K562 (cell line): ENCODE measurements around the gene RSPH3. TPM values are rescaled to one million over a fixed set of nuclear protein-coding genes. Genes with fewer than 3 reads are reported as not detected.

ENCODE experiments used
- CGGBP1 ChIP-seq: fragments of 250-450 bp; sonication (Bioruptor Pico); IDR thresholded peaks from 2 replicates; pipeline ENCODE4 v1.9.0; 2021; ENCODE audit warnings: mild to moderate bottlenecking
- CTBP1 ChIP-seq: fragments of 450-650 bp; IDR thresholded peaks from 2 replicates; pipeline ENCODE4 v1.6.1; 2016; ENCODE audit warnings: borderline replicate concordance
- CXXC5 ChIP-seq: fragments of 250-450 bp; sonication (Bioruptor Pico); IDR thresholded peaks from 2 replicates; pipeline ENCODE4 v1.8.0; 2022; ENCODE audit warnings: inconsistent platforms, mild to moderate bottlenecking, moderate library complexity
- ESRRB ChIP-seq: fragments of 250-450 bp; sonication (Bioruptor Pico); IDR thresholded peaks from 2 replicates; pipeline ENCODE4 v1.5.0; 2020; ENCODE audit warnings: mild to moderate bottlenecking, moderate library complexity, borderline replicate concordance
- HLTF ChIP-seq: fragments of 450-650 bp; IDR thresholded peaks from 2 replicates; pipeline ENCODE4 v1.6.1; 2016
- NR4A1 ChIP-seq, 2 experiments: fragments of 250-450 bp in 1 of 2; fragments of 450-650 bp in 1 of 2; sonication (Bioruptor Pico) in 1 of 2; IDR thresholded peaks; 2 replicates each; pipeline versions ENCODE4 v1.4.0 to v1.6.1; 2016 to 2020; ENCODE audit warnings: mild to moderate bottlenecking in 2 of 2, missing compliant biosample characterization in 1 of 2, missing genetic modification characterization in 1 of 2, moderate library complexity in 1 of 2
- POLR2AphosphoS2 ChIP-seq: IDR thresholded peaks from 2 replicates; pipeline ENCODE4 v1.6.1; 2012; ENCODE audit warnings: low read length, improper control_type of control experiment
- SMAD3 ChIP-seq: fragments of 450-650 bp; formaldehyde crosslinking; conservative IDR thresholded peaks from 2 replicates; pipeline ENCODE4 v1.4.0; 2020; ENCODE audit warnings: mild to moderate bottlenecking
- TGIF2 ChIP-seq: sonication (generic); formaldehyde crosslinking; IDR thresholded peaks from 2 replicates; pipeline ENCODE4 v1.8.1; 2022; ENCODE audit warnings: mild to moderate bottlenecking, missing genetic modification reagents, moderate library complexity
- ZNF830 ChIP-seq: fragments of 250-450 bp; sonication (Bioruptor Pico); IDR thresholded peaks from 2 replicates; pipeline ENCODE4 v1.5.0; 2021; ENCODE audit warnings: mild to moderate bottlenecking
- polyA plus RNA-seq, 8 experiments: library from polyadenylated mRNA; depleted of rRNA in 4 of 8; stranded (reverse) in 5 of 8; unstranded in 3 of 8; fragments of >200 nt; fragmentation: Nextera tagmentation in 2 of 8; fragmentation: Illumina TruSeq in 1 of 8; extraction: Ambion mirVana in 2 of 8; extraction: Trizol in 1 of 8; gene quantifications; 2 replicates each; pipeline versions ENCODE4 v1.2.1 to v1.2.3, GENCODE V29; 2011 to 2014; ENCODE audit warnings: inconsistent platforms in 1 of 8, missing spikeins in 1 of 8
- total RNA-seq, 7 experiments: library from RNA; depleted of rRNA in 6 of 7; stranded (reverse); fragments of >200 nt in 6 of 7; fragmentation: Illumina TruSeq in 2 of 7; extraction: Trizol in 2 of 7; gene quantifications; 2 replicates each; pipeline versions ENCODE4 v1.2.1 to v1.2.3, GENCODE V29; 2011 to 2021; ENCODE audit warnings: low replicate concordance in 1 of 7
- TF ChIP-seq, protein P1 (sequence below): sonication (generic); formaldehyde crosslinking; IDR thresholded peaks from 2 replicates; pipeline ENCODE4 v1.9.0; 2022; ENCODE audit warnings: mild to moderate bottlenecking, missing genetic modification reagents
- TF ChIP-seq, protein P2 (sequence below): fragments of 250-450 bp; sonication (Bioruptor Pico); IDR thresholded peaks from 2 replicates; pipeline ENCODE4 v1.5.0; 2021; ENCODE audit warnings: mild to moderate bottlenecking, moderate library complexity

The RSPH3 gene
- total and polyA plus RNA-seq, 9 of the 15 experiments (the other 6 are each of a cell fraction or from before 2014, with no cell fraction given): 0.52 to 2.9 (median 1.5) TPM

DNA sequence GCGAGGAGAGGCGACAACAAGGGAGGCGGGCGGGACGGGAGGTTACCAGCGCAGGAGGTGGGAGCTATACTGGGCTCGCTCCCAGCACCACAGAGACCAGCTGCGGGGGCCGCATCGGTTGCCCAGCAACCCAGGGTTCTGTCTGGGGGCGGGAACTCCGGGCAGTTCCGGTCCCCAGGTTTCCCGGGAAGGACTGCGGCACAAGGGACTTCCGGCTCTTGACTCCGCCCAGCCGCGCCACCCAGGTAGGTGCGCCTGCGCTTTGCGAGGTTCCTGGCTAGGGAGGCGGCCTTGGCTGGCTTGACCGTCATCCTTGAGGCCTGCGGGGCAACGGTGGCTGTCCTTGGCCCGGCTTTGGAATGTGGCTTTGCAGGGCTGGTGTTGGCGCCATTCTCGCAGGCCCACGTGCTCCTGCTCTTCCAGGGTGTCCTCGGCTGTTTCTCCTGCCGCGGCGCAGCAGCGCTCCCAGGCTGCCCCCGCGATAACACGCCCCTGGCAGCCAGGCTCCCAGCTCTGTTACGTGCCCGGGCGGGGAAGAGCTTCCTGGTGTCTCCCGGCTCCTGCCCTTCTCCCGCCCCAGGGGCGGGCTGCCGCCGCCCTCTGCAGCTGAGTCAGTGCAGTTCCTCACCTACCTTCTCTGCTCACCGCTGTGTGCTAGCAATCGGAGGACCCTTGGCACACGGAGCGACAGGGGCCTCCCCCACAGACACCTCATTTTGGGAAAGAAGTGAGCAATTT lies at the start of gene RSPH3 (continued):
- TF ChIP-seq NR4A1 (CRISPR knock-in tag; IDR thresholded peaks at IDR 0.05): no peak
- TF ChIP-seq NR4A1 (tag; IDR thresholded peaks at IDR 0.05): peak; percentile 78; the same call in 1 of the 2 replicates
- TF ChIP-seq POLR2AphosphoS2: no peak
- TF ChIP-seq CXXC5 (CRISPR knock-in tag): peak; percentile 88
- TF ChIP-seq HLTF: peak; percentile 80
- no peak for TF ChIP-seq TGIF2 (CRISPR knock-in tag)
- TF ChIP-seq, protein P1, sequence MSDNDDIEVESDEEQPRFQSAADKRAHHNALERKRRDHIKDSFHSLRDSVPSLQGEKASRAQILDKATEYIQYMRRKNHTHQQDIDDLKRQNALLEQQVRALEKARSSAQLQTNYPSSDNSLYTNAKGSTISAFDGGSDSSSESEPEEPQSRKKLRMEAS: peak; percentile 96
- peak; percentile 98 for TF ChIP-seq CTBP1
- TF ChIP-seq, protein P2, sequence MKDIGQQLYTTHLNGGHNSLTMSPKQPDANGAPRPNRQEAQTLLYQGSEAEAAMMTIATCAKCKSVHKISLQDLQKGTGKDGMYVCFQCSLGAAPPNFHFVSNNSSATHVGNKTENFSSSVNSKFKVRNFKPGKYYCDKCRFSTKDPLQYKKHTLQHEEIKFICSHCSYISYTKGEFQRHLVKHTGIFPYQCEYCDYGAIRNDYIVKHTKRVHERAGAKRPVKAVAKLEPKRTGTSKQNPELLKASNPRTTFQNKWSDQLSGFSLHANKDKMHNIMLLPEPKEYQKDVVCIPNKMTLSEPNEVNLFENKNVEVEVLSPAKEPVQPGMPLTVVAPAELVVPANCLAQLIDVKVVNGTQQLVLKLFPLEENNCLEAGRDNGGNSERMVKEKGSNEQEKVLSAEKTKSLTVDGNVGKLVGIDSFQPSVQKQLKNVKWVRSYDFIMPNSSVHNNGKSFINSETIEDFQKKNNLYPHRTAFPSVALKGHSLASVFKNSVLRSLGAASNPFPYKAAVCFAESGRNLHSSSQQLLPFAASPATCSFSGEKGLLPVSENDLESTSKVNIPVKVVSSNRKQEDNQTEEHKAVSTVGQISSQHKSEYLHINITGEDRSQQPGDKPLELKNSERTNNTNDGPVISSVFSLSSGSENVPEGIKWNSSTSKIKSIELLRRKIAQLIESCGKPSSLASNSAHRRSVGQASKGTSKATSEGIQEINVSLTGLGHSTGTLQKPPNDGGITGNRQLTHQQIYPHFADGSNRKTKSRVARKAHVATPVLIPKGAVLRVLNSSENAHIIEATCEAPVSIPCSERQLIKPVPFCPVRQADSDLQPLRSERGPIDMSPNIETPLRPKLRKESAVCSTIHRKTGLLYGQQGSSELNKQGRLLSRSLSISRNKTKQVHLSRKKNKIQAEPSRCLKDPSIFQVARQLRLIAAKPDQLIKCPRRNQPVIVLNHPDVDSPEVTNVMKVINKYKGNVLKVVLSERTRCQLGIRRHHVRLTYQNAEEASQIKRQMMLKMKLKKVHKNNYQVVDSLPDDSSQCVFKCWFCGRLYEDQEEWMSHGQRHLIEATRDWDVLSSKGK (CRISPR knock-in tag): no peak
- no peak for TF ChIP-seq ESRRB (CRISPR knock-in tag)
- TF ChIP-seq ZNF830 (CRISPR knock-in tag): peak; percentile 84
- TF ChIP-seq CGGBP1 (CRISPR knock-in tag): no peak
- peak; percentile 88; the same call in 1 of the 2 replicates for TF ChIP-seq SMAD3 (CRISPR knock-in tag)
